ENCODE measurements around the gene C15orf62. TPM values are rescaled to one million over a fixed set of nuclear protein-coding genes. Genes with fewer than 3 reads are reported as not detected.

Gene C15orf62
- polyA plus RNA-seq, 4 donors: 0.88 to 5.1 (median 0.89) TPM; not detected in 1

GRCh38 chr15:40749151-40749630, 20.6 kb upstream of the C15orf62 start:
- FAIRE-seq: no peak
- H3K36me3 ChIP-seq (ENCODE audit: control insufficient read depth in 3 of 3, insufficient read depth in 2 of 3, low read depth in 1 of 3, low read length in 3 of 3): peaks cover 2 to 71% (median 2%) of the 10 kb centered on the region in 3 donors

GRCh38 chr15:40750885-40751284, 18.9 kb upstream of the C15orf62 start:
- Histone ChIP-seq H3K4me3 (ENCODE audit: low read depth in 1 of 3, low read length in 3 of 3) (no peak overlapping the region), H3K36me3 (ENCODE audit: control insufficient read depth in 3 of 3, insufficient read depth in 2 of 3, low read depth in 1 of 3, low read length in 3 of 3) (peaks cover 2 to 55% (median 2%) of the 10 kb centered on the region in 3 donors), H3K27me3 (ENCODE audit: control insufficient read depth in 3 of 3, insufficient read depth in 3 of 3, low read length in 3 of 3) (no peaks in the 10 kb centered on the region), H3K4me1 (ENCODE audit: control insufficient read depth in 3 of 3, insufficient read depth in 2 of 3, low read depth in 1 of 3, low read length in 2 of 3) (peaks cover 6 to 69% (median 13%) of the 10 kb centered on the region in 3 donors), H3K9me3 (ENCODE audit: control insufficient read depth in 2 of 2, insufficient read depth in 1 of 2, low read depth in 1 of 2, low read length in 1 of 2) (no peaks in the 10 kb centered on the region), H3K27ac (ENCODE audit: low read depth in 1 of 3, low read length in 2 of 3) (peak overlapping the region in 2 of 3 donors; percentile 53 to 61)
- peak; percentile 48 to 83 for DNase-seq
- WGBS, 3 donors: 10 to 76% (median 46%) methylated on average over 4 of the region's 4 CpGs
- no peak for FAIRE-seq

More at GRCh38 chr15:40749151-40749630, 20.6 kb upstream of the C15orf62 start:
- no peaks in the 10 kb centered on the region for H3K9me3 ChIP-seq (ENCODE audit: control insufficient read depth in 2 of 2, insufficient read depth in 1 of 2, low read depth in 1 of 2, low read length in 1 of 2)
- no peak overlapping the region for H3K4me3 ChIP-seq (ENCODE audit: low read depth in 1 of 3, low read length in 3 of 3)
- DNase-seq: no peak
- WGBS, 3 donors: 95 to 99% (median 95%) methylated on average over 4 of the region's 4 CpGs
- H3K4me1 ChIP-seq (ENCODE audit: control insufficient read depth in 3 of 3, insufficient read depth in 2 of 3, low read depth in 1 of 3, low read length in 2 of 3): peaks cover 6 to 79% (median 13%) of the 10 kb centered on the region in 3 donors
- H3K27ac ChIP-seq (ENCODE audit: low read depth in 1 of 3, low read length in 2 of 3): no peak overlapping the region
- H3K27me3 ChIP-seq (ENCODE audit: control insufficient read depth in 3 of 3, insufficient read depth in 3 of 3, low read length in 3 of 3): no peaks in the 10 kb centered on the region

- no peak for FAIRE-seq
- Histone ChIP-seq H3K4me1 (ENCODE audit: control insufficient read depth in 3 of 3, insufficient read depth in 2 of 3, low read depth in 1 of 3, low read length in 2 of 3) (peaks cover 6 to 70% (median 13%) of the 10 kb centered on the region in 3 donors), H3K36me3 (ENCODE audit: control insufficient read depth in 3 of 3, insufficient read depth in 2 of 3, low read depth in 1 of 3, low read length in 3 of 3) (peaks cover 2 to 50% (median 2%) of the 10 kb centered on the region in 3 donors), H3K9me3 (ENCODE audit: control insufficient read depth in 2 of 2, insufficient read depth in 1 of 2, low read depth in 1 of 2, low read length in 1 of 2) (no peaks in the 10 kb centered on the region), H3K27me3 (ENCODE audit: control insufficient read depth in 3 of 3, insufficient read depth in 3 of 3, low read length in 3 of 3) (no peaks in the 10 kb centered on the region), H3K4me3 (ENCODE audit: low read depth in 1 of 3, low read length in 3 of 3) (no peak overlapping the region), H3K27ac (ENCODE audit: low read depth in 1 of 3, low read length in 2 of 3) (peak overlapping the region in 1 of 3 donors; percentile 34)
- 92 to 94% (median 93%) methylated on average over 12 of the region's 12 CpGs for WGBS, 3 donors
- no peak for DNase-seq
These were observed 18.0 kb upstream of the C15orf62 start for GRCh38 chr15:40751745-40752144.

GRCh38 chr15:40754574-40754882, 15.3 kb upstream of the C15orf62 start:
- Histone ChIP-seq H3K4me1 (ENCODE audit: control insufficient read depth in 3 of 3, insufficient read depth in 2 of 3, low read depth in 1 of 3, low read length in 2 of 3) (peaks cover 2 to 47% (median 10%) of the 10 kb centered on the region in 3 donors), H3K27ac (ENCODE audit: low read depth in 1 of 3, low read length in 2 of 3) (peak overlapping the region; percentile 82 to 90 (median 90)), H3K4me3 (ENCODE audit: low read depth in 1 of 3, low read length in 3 of 3) (peak overlapping the region; percentile 82 to 98 (median 96)), H3K27me3 (ENCODE audit: control insufficient read depth in 3 of 3, insufficient read depth in 3 of 3, low read length in 3 of 3) (no peaks in the 10 kb centered on the region), H3K9me3 (ENCODE audit: control insufficient read depth in 2 of 2, insufficient read depth in 1 of 2, low read depth in 1 of 2, low read length in 1 of 2) (no peaks in the 10 kb centered on the region), H3K36me3 (ENCODE audit: control insufficient read depth in 3 of 3, insufficient read depth in 2 of 3, low read depth in 1 of 3, low read length in 3 of 3) (peaks cover 2 to 28% (median 2%) of the 10 kb centered on the region in 3 donors)
- peak; percentile 43 to 55 for DNase-seq
- WGBS, 3 donors: 0 to 1% (median 1%) methylated on average over 22 of the region's 22 CpGs
- FAIRE-seq: no peak

- WGBS, 3 donors: 0 to 1% (median 1%) methylated on average over 62 to 66 of the region's 66 CpGs
- peak within 1 kb of the TSS; percentile 82 to 98 (median 96) for H3K4me3 ChIP-seq (ENCODE audit: low read depth in 1 of 3, low read length in 3 of 3)
- no peak for FAIRE-seq
- H3K27ac ChIP-seq (ENCODE audit: low read depth in 1 of 3, low read length in 2 of 3): peak within 1 kb of the TSS; percentile 90 to 97 (median 94)
- no peaks in the 10 kb centered on the region for H3K9me3 ChIP-seq (ENCODE audit: control insufficient read depth in 2 of 2, insufficient read depth in 1 of 2, low read depth in 1 of 2, low read length in 1 of 2)
- DNase-seq: peak; percentile 91 to 99
- H3K27me3 ChIP-seq (ENCODE audit: control insufficient read depth in 3 of 3, insufficient read depth in 3 of 3, low read length in 3 of 3): no peaks in the 10 kb centered on the region
- H3K4me1 ChIP-seq (ENCODE audit: control insufficient read depth in 3 of 3, insufficient read depth in 2 of 3, low read depth in 1 of 3, low read length in 2 of 3): peaks cover 2 to 41% (median 10%) of the 10 kb centered on the region in 3 donors
- peaks cover 0 to 23% (median 2%) of the 10 kb centered on the region in 3 donors for H3K36me3 ChIP-seq (ENCODE audit: control insufficient read depth in 3 of 3, insufficient read depth in 2 of 3, low read depth in 1 of 3, low read length in 3 of 3)
These were observed 14.6 kb upstream of the C15orf62 start, which contains the start of gene RMDN3 for GRCh38 chr15:40754883-40755811. Gene RMDN3, minus strand, starts transcription at chr15:40755254. Its CDS starts 471 bp downstream, at chr15:40754783.

GRCh38 chr15:40755812-40756208, 14.0 kb upstream of the C15orf62 start:
- Histone ChIP-seq H3K4me3 (ENCODE audit: low read depth in 1 of 3, low read length in 3 of 3) (peak overlapping the region; percentile 82 to 98 (median 96)), H3K36me3 (ENCODE audit: control insufficient read depth in 3 of 3, insufficient read depth in 2 of 3, low read depth in 1 of 3, low read length in 3 of 3) (peaks cover 0 to 16% (median 2%) of the 10 kb centered on the region in 3 donors), H3K27ac (ENCODE audit: low read depth in 1 of 3, low read length in 2 of 3) (peak overlapping the region in 1 of 3 donors; percentile 97), H3K27me3 (ENCODE audit: control insufficient read depth in 3 of 3, insufficient read depth in 3 of 3, low read length in 3 of 3) (no peaks in the 10 kb centered on the region), H3K4me1 (ENCODE audit: control insufficient read depth in 3 of 3, insufficient read depth in 2 of 3, low read depth in 1 of 3, low read length in 2 of 3) (peaks cover 2 to 35% (median 10%) of the 10 kb centered on the region in 3 donors), H3K9me3 (ENCODE audit: control insufficient read depth in 2 of 2, insufficient read depth in 1 of 2, low read depth in 1 of 2, low read length in 1 of 2) (no peaks in the 10 kb centered on the region)
- DNase-seq (no peak), FAIRE-seq (no peak)
- 53 to 64% (median 56%) methylated on average over 10 of the region's 10 CpGs for WGBS, 3 donors

- FAIRE-seq (no peak), DNase-seq (no peak)
- Histone ChIP-seq H3K27ac (ENCODE audit: low read depth in 1 of 3, low read length in 2 of 3) (no peak overlapping the region), H3K27me3 (ENCODE audit: control insufficient read depth in 3 of 3, insufficient read depth in 3 of 3, low read length in 3 of 3) (no peaks in the 10 kb centered on the region), H3K4me1 (ENCODE audit: control insufficient read depth in 3 of 3, insufficient read depth in 2 of 3, low read depth in 1 of 3, low read length in 2 of 3) (peaks cover 2 to 26% (median 10%) of the 10 kb centered on the region in 3 donors), H3K4me3 (ENCODE audit: low read depth in 1 of 3, low read length in 3 of 3) (no peak overlapping the region), H3K9me3 (ENCODE audit: control insufficient read depth in 2 of 2, insufficient read depth in 1 of 2, low read depth in 1 of 2, low read length in 1 of 2) (no peaks in the 10 kb centered on the region), H3K36me3 (ENCODE audit: control insufficient read depth in 3 of 3, insufficient read depth in 2 of 3, low read depth in 1 of 3, low read length in 3 of 3) (peaks cover 0 to 7% (median 0%) of the 10 kb centered on the region in 3 donors)
- WGBS, 3 donors: 35 to 42% (median 37%) methylated on average over 6 of the region's 6 CpGs
These were observed 12.8 kb upstream of the C15orf62 start for GRCh38 chr15:40756938-40757337.

- H3K27ac ChIP-seq (ENCODE audit: low read depth in 1 of 3, low read length in 2 of 3): no peak overlapping the region
- no peak overlapping the region for H3K4me3 ChIP-seq (ENCODE audit: low read depth in 1 of 3, low read length in 3 of 3)
- no peaks in the 10 kb centered on the region for H3K27me3 ChIP-seq (ENCODE audit: control insufficient read depth in 3 of 3, insufficient read depth in 3 of 3, low read length in 3 of 3)
- H3K9me3 ChIP-seq (ENCODE audit: control insufficient read depth in 2 of 2, insufficient read depth in 1 of 2, low read depth in 1 of 2, low read length in 1 of 2): no peaks in the 10 kb centered on the region
- peaks cover 0 to 3% (median 0%) of the 10 kb centered on the region in 3 donors for H3K36me3 ChIP-seq (ENCODE audit: control insufficient read depth in 3 of 3, insufficient read depth in 2 of 3, low read depth in 1 of 3, low read length in 3 of 3)
- DNase-seq: no peak
- WGBS, 3 donors: 93 to 96% (median 95%) methylated on average over 5 of the region's 5 CpGs
- H3K4me1 ChIP-seq (ENCODE audit: control insufficient read depth in 3 of 3, insufficient read depth in 2 of 3, low read depth in 1 of 3, low read length in 2 of 3): peaks cover 0 to 26% (median 3%) of the 10 kb centered on the region in 3 donors
- no peak for FAIRE-seq
These were observed 9.8 kb upstream of the C15orf62 start for GRCh38 chr15:40759961-40760360.
